EH (cell line): Measurements from ENCODE around the gene SPN.
"Not testable (repeated sequence)": the region's sequence is repeated elsewhere in the genome, so short reads cannot be mapped to it uniquely, and the experiment has no call there.

Experiments
- DNase-seq: peaks from one replicate; pipeline ENCODE4 v3.0.0-alpha.2; 2015; ENCODE audit warnings: low read depth

Gene SPN

DNA sequence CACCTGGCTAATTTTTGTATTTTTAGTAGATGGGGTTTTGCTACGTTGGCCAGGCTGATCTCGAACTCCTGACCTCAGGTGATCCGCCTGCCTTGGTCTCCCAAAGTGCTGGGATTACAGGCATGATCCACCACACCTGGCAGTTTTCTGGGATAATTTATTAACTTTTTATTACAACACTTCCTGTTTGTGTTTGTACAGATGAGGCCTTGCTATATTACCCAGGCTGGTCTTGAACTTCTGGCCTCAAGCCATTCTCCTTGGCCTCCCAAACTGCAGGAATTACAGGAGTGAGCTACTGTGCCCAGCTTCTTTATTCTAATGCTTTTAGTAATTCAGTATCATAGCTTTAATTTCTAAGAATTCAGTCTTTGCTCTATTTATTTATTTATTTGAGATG, 16.1 kb upstream of the SPN start:
- no peak for DNase-seq

DNA sequence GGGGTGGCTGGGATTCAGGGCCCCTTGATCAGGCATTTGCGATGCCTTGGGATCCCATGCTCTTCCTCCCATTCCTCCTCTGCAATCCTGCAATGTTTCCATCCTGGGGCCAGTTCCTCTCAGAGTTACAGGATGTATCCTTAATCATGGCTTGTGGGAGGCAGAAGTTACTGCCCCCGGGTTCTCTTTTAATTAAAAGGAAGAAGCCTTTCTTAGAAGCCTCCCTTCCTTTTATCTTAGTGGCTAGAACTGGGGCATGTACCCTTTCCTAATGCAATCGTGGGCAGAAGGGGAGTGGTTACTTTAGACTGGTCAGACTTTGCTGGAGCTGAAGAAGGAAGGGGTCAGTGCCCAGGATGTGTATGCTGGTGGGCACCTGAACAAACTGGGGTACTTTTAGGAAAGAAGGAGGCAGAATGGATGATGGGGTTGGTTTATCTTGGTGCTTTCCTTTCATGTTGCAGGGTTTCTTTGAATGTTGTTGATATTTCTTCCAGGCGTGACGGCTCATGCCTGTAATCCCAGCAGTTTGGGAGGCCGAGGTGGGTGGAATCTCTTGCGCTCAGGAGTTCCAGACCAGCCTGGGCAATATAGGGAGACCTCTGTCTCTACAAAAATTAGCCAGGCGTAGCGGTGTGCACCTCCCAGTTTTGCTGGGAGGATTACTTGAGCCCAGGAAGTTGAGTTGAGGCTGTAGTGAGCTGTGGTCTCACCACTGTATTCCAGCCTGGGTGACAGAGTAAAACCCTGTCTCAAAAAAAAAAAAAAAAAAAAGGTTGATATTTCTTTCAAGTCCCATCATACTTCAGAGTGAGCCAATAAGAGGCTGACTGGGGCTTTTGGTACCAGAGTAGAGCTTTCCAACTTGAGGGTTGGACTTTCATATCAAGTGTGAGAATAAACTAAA, 13.2 kb upstream of the SPN start:
- DNase-seq, result no peak

DNA sequence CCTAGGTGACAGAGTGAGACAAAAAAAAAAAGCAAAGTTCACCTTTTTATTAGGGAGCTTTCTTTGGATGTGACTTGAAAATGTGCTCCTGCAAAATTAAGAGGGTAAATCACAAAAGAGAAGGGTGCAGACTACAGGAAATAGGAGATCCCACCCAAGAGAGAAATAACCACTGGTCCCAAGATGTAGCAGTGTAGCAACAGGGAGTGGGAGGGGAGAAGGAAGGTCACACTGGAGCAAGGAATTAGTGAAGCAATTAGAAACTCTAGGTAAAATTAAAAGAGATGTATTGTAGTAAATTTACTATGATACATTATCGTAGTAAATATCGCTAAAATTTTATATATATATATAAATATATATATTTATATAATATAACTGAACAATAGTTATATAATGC, 12.3 kb upstream of the SPN start:
- DNase-seq, result no peak

DNA sequence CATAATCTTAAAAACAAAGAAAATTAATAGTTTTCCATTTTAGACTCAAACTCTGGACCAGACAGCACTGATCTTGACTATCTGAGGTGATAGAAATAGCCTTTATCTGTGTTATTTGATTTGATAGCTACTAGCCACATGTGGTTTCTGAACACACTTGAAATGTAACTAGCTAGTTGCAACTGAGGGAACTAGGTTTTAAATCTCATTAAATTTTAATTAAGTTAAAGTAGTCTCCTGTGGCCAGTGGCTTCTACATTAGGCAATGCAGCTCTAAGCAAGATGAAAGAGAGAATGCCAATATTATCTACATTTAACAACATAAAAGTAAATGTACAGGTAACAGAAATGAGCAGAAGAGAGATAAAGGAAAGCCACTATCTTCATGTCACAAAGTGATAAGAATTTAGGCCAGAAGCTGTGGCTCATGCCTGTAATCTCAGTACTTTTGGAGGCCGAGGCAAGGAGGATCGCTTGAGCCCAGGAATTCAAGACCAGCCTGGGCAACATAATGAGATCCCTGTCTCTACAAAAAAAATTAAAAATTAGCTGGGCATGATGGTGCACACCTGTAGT, 11.2 kb upstream of the SPN start:
- DNase-seq, result no peak

DNA sequence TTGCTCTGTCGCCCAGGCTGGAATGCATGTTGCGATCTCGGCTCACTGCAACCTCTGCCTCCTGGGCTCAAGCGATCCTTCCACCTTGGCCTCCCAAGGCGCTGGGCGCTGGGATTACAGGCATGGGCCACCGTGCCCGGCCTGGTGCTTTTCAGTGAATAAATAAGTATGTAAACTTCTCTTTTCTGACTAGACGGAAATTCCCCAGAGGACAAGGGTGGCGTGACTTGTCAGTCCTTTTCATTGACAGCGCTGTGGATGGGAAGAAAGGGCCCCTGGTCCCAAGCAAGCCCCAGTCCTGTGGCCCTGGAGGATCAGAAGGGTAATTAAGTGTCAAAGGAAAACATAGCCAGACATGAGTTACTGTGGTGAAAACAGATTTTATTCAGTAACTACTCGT, 9.6 kb upstream of the SPN start:
- DNase-seq, result no peak

DNA sequence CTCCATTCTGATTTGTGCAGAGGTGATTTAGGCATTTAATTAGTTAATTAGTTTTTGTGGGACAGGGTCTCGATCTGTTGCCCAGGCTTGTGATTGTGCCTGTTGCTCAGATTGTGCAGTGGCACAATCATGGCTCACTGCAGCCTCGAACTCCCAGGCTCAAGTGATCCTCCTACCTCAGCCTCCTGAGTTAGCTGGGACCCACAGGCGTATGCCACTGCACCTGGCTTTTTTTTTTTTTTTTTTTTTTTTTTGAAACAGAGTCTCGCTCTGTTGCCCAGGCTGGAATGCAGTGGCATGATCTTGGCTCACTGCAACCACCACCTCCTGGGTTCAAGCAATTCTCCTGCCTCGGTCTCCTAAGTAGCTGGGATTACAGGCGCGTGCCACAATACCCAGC, 9.2 kb upstream of the SPN start:
- not testable (repeated sequence) for DNase-seq

DNA sequence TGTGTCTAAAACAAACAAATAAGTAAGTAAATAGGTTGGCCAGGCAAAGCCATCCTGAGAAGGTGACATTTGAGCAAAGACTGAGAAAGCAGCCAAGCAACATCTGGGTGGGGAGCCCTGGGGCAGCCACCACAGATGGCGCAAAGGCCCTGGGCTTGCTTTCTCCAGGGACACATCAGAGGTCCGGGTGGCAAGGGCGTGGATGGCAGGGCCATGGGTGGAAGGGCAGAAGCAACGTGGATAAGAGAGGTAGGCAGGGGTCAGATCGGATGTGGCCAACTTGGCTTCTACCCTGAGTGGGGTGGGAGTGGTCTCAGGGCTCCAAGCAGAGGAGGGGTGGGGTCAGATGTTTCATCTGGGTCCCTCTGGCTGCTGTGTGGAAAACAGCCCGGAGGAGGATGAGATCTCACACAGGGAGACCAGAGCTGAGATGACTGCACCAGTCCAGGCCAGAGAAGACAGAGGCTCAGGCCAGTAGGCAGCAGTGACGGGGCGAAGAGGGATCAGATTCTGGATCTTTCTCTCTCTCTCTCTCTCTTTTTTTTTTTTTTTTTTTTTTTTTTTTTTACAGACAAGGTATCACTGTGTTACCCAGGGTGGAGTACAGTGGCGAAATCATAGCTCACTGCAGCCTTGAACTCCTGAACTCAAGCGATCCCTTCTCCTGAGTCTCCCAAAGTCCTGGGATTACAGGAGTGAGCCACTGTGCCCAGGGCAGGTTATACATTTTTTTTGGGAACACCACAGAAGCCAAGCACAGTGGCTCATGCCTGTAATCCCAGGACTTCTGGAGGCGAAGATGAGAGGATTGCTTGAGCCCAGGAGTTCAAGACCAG, 6.1 kb upstream of the SPN start:
- no peak for DNase-seq

DNA sequence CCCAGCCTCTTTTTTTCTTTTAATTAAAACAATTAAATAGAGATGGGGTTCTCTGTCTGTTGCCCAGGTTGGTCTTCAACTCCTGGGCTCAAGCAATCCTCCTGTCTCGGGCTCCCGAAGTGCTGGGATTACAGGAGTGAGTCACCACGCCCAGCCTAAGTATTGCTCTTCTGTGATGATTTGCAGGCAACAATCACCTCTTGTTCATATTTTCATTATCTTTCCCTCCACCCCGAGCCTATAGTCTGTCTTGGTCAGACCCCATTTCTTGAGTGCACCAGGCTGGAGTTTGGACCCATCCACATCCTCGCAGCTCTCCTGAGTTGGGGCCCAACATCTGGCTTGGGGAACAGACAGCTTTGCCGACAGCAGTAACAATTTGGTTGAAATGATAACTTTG, 4.3 kb upstream of the SPN start:
- no peak for DNase-seq

DNA sequence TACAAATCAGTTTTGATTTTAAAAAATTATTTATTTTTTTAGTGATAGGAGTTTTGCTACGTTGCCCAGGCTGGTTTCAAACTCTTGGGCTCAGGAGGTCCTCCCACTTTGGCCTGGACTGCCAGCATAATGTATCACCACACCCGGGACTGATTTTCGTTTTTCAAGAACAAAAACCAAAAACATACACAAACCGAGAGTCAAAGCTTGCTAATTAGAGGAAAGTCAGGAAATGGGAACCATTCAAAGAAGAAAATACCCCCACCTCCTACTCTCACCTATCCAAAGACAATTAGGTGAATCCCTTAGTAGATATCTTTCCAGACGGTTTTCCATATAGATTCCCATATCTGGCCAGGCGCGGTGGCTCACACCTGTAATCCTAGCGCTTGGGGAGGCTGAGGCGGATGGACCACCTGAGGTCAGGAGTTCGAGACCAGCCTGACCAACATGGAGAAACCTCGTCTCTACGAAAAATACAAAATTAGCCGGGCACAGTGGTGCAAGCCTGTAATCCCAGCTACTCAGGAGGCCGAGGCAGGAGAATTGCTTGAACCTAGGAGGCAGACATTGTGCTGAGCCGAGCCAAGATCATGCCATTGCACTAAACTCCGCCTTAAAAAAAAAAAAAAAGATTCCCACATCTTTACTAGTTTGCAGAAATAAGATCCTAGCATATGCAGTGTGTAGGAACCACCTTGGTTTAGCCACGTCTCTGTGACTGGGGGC, 883 bp upstream of the SPN start:
- DNase-seq, result no peak

DNA sequence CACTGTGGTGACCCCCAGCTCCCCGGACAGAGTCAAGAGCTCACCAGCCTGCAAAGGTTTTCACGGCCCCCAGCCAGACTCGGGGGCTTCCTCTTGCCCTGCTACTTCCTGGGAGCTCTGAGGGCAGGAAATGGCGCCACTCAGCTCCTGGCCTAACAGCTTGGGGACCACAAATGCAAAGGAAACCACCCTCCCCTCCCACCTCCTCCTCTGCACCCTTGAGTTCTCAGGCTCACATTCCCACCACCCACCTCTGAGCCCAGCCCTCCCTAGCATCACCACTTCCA, 375 bp upstream of the SPN start:
- no peak for DNase-seq

DNA sequence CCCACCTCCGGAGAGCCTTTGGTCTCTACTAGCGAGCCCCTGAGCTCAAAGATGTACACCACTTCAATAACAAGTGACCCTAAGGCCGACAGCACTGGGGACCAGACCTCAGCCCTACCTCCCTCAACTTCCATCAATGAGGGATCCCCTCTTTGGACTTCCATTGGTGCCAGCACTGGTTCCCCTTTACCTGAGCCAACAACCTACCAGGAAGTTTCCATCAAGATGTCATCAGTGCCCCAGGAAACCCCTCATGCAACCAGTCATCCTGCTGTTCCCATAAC, 702 bp downstream of the SPN start:
- DNase-seq, result no peak

DNA sequence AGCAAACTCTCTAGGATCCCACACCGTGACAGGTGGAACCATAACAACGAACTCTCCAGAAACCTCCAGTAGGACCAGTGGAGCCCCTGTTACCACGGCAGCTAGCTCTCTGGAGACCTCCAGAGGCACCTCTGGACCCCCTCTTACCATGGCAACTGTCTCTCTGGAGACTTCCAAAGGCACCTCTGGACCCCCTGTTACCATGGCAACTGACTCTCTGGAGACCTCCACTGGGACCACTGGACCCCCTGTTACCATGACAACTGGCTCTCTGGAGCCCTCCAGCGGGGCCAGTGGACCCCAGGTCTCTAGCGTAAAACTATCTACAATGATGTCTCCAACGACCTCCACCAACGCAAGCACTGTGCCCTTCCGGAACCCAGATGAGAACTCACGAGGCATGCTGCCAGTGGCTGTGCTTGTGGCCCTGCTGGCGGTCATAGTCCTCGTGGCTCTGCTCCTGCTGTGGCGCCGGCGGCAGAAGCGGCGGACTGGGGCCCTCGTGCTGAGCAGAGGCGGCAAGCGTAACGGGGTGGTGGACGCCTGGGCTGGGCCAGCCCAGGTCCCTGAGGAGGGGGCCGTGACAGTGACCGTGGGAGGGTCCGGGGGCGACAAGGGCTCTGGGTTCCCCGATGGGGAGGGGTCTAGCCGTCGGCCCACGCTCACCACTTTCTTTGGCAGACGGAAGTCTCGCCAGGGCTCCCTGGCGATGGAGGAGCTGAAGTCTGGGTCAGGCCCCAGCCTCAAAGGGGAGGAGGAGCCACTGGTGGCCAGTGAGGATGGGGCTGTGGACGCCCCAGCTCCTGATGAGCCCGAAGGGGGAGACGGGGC, 1.3 kb downstream of the SPN start:
- DNase-seq, result no peak

DNA sequence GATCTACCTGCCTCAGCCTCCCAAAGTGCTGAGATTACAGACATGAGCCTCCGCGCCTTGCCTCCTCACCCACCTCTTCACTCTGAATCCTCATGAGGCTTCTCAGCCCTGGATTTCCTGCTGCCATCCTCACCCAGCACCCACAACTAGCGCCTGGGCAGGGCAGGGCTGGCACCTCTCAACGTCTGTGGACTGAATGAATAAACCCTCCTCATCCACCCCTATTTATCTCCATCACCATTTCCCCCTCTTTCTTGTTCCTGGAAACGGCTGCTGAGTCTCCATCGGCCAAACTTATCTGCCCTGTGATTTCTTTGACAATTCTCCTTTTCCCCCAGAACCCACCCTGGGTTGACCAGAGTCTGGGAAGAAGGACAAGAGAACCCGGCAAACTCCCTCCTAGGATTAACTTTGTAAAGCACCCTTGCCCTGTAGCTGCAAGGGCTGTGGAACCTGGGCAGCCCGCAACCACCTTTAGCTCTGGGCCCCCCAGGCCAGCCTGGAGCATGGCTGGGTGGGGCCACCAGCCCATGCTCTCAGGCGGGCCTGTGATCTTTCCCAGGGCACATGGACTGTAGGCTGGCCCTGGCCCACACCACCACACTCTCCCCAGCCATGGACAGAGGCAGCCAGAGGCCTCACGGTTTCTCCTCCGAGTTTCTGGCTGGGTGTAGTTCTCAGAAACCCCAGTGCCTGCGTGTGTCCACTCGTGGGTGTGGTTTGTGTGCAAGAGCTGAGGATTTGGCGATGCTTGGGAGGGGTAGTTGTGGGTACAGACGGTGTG, 2.4 kb downstream of the SPN start:
- DNase-seq, result no peak

DNA sequence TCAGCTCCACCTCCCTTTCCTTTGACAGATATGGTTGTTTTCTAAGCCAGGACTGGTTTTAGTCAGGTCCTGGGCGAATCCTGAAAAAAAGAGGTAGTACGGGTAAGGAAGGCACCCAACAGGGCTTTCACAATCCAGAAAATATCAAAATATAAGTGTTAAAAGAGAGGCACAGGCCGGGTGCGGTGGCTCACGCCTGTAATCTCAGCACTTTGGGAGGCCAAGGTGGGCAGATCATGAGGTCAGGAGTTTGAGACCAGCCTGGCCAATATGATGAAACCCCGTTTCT, 4.2 kb downstream of the SPN start:
- not testable (repeated sequence) for DNase-seq

DNA sequence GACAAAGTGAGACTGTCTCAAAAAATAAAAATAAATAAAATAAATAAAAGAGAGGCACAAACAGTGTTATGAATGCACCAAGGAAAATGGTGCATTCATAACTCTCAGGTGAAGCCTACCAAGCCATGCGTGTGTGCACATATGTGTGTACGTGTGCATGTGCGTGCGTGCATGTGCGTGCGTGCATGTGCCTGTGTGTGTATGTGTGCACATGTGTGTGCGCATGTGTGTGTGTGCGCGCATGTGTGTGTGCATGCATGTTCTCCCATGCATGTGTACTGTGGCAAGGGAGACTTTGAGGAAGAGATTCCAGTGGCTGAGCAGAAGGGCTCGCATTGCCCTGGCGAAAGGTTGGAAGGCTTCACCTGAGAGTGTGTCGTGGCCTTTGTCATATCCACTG, 4.7 kb downstream of the SPN start:
- DNase-seq, result no peak

DNA sequence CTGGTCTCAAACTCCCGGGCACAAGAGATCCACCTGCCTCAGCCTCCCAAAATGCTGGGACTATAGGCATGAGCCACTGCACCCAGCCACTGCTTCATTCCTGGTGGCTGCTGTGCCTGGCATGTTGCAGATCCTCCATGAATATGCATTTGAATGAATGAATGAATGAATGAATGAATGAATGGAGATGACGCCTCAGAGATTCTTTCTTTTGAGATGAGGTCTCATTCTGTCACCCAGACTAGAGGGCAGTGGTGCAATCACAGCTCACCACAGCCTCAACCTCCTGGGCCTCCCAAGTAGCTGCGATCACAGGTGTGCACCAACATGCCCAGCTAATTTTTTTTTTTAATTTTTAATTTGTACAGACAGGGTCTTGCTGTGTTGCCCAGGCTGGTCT, 5.2 kb downstream of the SPN start:
- DNase-seq, result no peak

DNA sequence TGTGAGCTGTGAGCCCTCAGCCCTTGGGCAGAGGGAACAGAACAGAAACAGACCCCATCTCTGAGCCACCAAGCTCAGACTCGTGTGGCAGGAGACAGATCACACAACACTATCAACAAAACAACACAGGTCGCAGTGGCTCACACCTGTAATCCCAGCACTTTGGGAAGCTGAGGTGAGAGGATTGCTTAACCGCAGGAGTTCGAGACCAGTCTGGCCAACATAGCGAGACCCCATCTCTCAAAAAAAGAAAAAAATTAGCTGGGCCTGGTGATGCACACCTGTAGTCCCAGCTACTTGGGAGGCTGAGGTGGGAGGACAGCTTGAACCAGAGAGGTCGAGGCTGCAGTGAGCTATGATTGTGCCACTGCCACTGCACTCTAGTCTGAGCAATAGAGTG, 10.5 kb downstream of the SPN start:
- DNase-seq, result no peak

DNA sequence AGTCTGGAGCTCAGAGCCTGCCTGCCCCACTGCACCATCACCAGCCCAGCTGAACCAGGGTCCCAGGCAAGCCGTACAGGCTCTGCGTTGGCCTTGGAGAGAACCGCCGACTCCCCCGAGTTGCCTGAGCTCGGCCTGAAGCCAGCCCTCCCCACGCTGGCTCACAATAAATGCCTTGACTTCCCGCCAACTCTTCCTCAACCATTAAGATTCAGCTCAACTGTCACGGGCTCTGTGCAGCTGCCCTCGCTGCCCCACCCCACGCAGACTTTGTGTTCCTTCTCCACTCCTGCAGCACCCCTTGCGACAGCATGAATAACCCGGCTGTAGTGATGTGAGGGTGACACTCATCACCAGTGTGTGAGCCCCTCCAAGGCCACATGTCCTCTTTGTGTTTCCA, 11.1 kb downstream of the SPN start:
- DNase-seq, result peak; percentile 37

DNA sequence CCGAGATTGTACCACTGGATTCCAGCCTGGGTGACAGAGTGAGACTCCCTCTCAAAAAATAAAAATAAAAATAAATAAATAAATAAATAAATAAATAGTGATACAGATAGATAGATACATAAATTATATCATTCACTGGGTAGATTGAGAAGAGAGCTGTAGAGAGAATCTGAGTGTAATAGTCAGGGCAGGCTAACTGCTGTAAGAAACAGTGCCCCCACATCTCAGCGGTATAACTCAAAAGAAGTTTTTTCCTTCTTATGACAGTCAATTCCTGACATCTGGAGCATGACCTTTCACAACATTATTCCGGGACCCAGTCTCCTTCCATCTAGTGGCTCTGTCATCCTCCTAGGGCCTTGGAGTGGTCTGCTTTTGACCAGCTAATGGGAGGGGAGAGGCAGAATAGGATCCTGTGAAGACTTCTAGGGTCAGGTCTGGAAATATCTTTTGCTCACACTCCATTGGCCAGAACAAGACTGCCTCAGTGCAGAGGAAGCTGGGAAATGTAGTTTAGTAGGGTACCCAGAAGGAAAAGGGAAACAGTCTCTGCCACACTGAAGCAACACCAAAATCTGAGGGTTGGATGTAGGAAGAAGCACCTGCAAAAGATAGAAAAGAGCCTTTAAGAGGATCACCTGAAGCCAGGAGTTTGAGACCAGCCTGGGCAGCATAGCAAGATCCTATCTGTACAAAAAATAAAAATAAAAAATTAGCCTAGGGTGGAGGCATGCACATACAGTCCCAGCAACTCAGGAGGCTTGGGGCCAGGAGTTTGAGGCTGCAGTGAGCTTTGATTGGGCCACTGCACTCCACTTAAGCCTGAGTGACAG, 13.0 kb downstream of the SPN start:
- DNase-seq, result peak; percentile 52

DNA sequence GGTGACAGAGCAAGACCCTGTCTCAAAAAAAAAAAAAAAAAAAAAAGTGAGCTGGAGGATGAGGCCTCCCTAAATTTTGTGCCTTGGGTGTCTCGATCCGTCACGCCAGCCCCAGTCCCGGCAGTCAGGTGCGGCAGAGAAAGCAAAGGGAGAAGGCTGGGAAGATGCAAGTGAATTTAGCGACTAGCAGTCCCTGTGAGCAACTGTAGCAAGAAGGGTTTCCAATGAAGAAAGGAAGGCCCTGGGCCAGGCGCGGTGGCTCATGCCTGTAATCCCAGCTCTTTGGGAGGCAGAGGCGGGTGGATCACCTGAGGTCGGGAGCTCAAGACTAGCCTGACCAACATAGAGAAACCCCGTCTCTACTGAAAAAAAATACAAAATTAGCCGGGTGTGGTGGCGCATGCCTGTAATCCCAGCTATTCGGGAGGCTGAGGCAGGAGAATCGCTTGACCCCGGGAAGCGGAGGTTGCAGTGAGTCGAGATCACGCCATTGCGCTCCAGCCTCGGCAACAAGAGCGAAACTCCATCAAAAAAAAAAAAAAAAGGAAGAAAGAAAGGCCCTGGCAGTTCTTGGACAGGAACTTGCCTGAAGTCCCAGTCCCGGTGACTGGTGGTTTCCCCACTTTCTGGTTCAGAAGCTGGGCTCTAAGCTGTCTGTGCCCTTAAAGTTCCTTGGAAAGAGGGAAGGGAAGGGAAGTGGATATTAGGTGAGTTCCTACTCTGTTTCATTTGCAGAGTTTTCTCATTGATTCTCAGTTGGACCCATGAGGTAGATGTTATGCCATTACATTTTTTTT, 14.1 kb downstream of the SPN start:
- DNase-seq, result no peak
